ENCODE data around the gene ITSN1. TPM values are rescaled to one million over a fixed set of nuclear protein-coding genes. Genes with fewer than 3 reads are reported as not detected.
A peak's percentile ranks its signal among the peaks of the same experiment; 100 is the strongest.

The ITSN1 gene
- total and polyA plus RNA-seq, 4 donors = 11.2 to 46.0 (median 19.8) TPM

- H3K27me3 ChIP-seq (ENCODE audit: control insufficient read depth in 3 of 3, insufficient read depth in 3 of 3, low read length in 2 of 3) = no peaks in the 10 kb centered on the region
- TF ChIP-seq, protein P1, sequence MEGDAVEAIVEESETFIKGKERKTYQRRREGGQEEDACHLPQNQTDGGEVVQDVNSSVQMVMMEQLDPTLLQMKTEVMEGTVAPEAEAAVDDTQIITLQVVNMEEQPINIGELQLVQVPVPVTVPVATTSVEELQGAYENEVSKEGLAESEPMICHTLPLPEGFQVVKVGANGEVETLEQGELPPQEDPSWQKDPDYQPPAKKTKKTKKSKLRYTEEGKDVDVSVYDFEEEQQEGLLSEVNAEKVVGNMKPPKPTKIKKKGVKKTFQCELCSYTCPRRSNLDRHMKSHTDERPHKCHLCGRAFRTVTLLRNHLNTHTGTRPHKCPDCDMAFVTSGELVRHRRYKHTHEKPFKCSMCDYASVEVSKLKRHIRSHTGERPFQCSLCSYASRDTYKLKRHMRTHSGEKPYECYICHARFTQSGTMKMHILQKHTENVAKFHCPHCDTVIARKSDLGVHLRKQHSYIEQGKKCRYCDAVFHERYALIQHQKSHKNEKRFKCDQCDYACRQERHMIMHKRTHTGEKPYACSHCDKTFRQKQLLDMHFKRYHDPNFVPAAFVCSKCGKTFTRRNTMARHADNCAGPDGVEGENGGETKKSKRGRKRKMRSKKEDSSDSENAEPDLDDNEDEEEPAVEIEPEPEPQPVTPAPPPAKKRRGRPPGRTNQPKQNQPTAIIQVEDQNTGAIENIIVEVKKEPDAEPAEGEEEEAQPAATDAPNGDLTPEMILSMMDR (IDR thresholded peaks at IDR 0.05; ENCODE audit: control extremely low read depth, extremely low read depth) = no peak
- WGBS, 2 donors = 66 to 82% methylated on average over 9 of the region's 9 CpGs
- peaks cover 0 to 3% (median 0%) of the 10 kb centered on the region in 4 donors for H3K36me3 ChIP-seq (ENCODE audit: control insufficient read depth in 4 of 4, insufficient read depth in 4 of 4, low read length in 4 of 4)
- no peak overlapping the region for H3K4me3 ChIP-seq
- no peaks in the 10 kb centered on the region for H3K4me1 ChIP-seq (ENCODE audit: control insufficient read depth in 5 of 5, insufficient read depth in 5 of 5, low read length in 5 of 5)
- H3K27ac ChIP-seq (ENCODE audit: low read depth in 1 of 2, low read length in 1 of 2) = no peak overlapping the region
- no peak for DNase-seq
- H3K9ac ChIP-seq (ENCODE audit: insufficient read depth in 1 of 2, low read length in 2 of 2) = no peak overlapping the region
- ATAC-seq (ENCODE audit: insufficient read depth, low FRiP score) = no peak
- no peaks in the 10 kb centered on the region for H3K9me3 ChIP-seq (ENCODE audit: control insufficient read depth in 4 of 4, insufficient read depth in 3 of 4, low read length in 3 of 4)
Measured at GRCh38 chr21:33881689-33882440, 239.6 kb downstream of the ITSN1 start.

DNA sequence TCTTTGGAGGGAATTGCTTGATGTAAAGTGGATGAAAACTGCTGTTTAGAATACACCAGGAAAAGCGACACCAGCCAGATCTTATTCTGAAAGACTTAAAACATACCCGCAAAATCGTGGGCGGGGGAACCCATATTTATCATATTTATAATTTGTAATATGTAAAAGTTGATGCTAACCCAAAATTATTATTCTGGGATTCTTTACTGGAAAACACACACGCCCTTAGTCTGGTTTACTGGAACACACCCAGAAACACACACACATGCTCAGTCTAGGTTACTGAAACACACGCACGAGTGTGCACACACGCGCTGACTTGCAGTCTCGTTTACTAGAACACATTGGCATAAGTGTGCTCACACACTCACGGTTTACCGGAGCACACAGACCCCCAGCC lies 240.8 kb downstream of the ITSN1 start:
- H3K4me1 ChIP-seq (ENCODE audit: control insufficient read depth in 5 of 5, insufficient read depth in 5 of 5, low read length in 5 of 5) = no peaks in the 10 kb centered on the region
- no peak overlapping the region for H3K9ac ChIP-seq (ENCODE audit: insufficient read depth in 1 of 2, low read length in 2 of 2)
- H3K9me3 ChIP-seq (ENCODE audit: control insufficient read depth in 4 of 4, insufficient read depth in 3 of 4, low read length in 3 of 4) = no peaks in the 10 kb centered on the region
- H3K27ac ChIP-seq (ENCODE audit: low read depth in 1 of 2, low read length in 1 of 2) = no peak overlapping the region
- WGBS, 2 donors = 85 to 93% methylated on average over 12 of the region's 12 CpGs
- H3K4me3 ChIP-seq = no peak overlapping the region
- TF ChIP-seq, protein P1 (IDR thresholded peaks at IDR 0.05; ENCODE audit: control extremely low read depth, extremely low read depth) = no peak
- no peak for DNase-seq
- H3K27me3 ChIP-seq (ENCODE audit: control insufficient read depth in 3 of 3, insufficient read depth in 3 of 3, low read length in 2 of 3) = no peaks in the 10 kb centered on the region
- ATAC-seq (ENCODE audit: insufficient read depth, low FRiP score) = no peak
- peaks cover 0 to 3% (median 0%) of the 10 kb centered on the region in 4 donors for H3K36me3 ChIP-seq (ENCODE audit: control insufficient read depth in 4 of 4, insufficient read depth in 4 of 4, low read length in 4 of 4)

GRCh38 chr21:33884376-33885171 lies 242.3 kb downstream of the ITSN1 start:
- H3K4me1 ChIP-seq (ENCODE audit: control insufficient read depth in 5 of 5, insufficient read depth in 5 of 5, low read length in 5 of 5) = no peaks in the 10 kb centered on the region

More at GRCh38 chr21:33884376-33885171, 242.3 kb downstream of the ITSN1 start:
- Histone ChIP-seq H3K4me3 (no peak overlapping the region), H3K9ac (ENCODE audit: insufficient read depth in 1 of 2, low read length in 2 of 2) (no peak overlapping the region), H3K9me3 (ENCODE audit: control insufficient read depth in 4 of 4, insufficient read depth in 3 of 4, low read length in 3 of 4) (no peaks in the 10 kb centered on the region), H3K27ac (ENCODE audit: low read depth in 1 of 2, low read length in 1 of 2) (no peak overlapping the region), H3K27me3 (ENCODE audit: control insufficient read depth in 3 of 3, insufficient read depth in 3 of 3, low read length in 2 of 3) (no peaks in the 10 kb centered on the region), H3K36me3 (ENCODE audit: control insufficient read depth in 4 of 4, insufficient read depth in 4 of 4, low read length in 4 of 4) (no peaks in the 10 kb centered on the region)
- 73% methylated on average over 20 of the region's 20 CpGs for WGBS, 2 donors
- TF ChIP-seq, protein P1 (IDR thresholded peaks at IDR 0.05; ENCODE audit: control extremely low read depth, extremely low read depth) = no peak
- DNase-seq (peak in 1 of 3 donors; percentile 17), ATAC-seq (ENCODE audit: insufficient read depth, low FRiP score) (no peak)

Data from lung (tissue), 12 donors.